Sigmoid colon (tissue), 4 donors: ENCODE measurements around the gene TAT.

Experiments used
- CTCF ChIP-seq, 4 experiments: fragments of 450-650 bp in 3 of 4; fragments of 200-600 bp in 1 of 4; IDR thresholded peaks; one replicate each; pipeline ENCODE4 v1.5.1; 2016 to 2019; ENCODE audit warnings: antibody characterized with exemption in 4 of 4, mild to moderate bottlenecking in 3 of 4, moderate library complexity in 2 of 4
- POLR2A ChIP-seq, 2 donors: fragments of 450-650 bp; IDR thresholded peaks; one replicate each; pipeline ENCODE4 v1.6.1; 2016; ENCODE audit warnings: antibody characterized with exemption in 2 of 2, mild to moderate bottlenecking in 2 of 2, moderate library complexity in 2 of 2
- POLR2AphosphoS5 ChIP-seq, 4 donors: sonication (generic); formaldehyde crosslinking; IDR thresholded peaks; one replicate each; pipeline ENCODE4 v1.6.1; 2017; ENCODE audit warnings: antibody characterized with exemption in 4 of 4

GRCh38 chr16:71626018-71626857, 49.3 kb upstream of the TAT start, which contains the start of gene MARVELD3:
- TF ChIP-seq POLR2A (IDR thresholded peaks at IDR 0.05), result no peak
- no peak for TF ChIP-seq CTCF (IDR thresholded peaks at IDR 0.05)
- TF ChIP-seq POLR2AphosphoS5 (IDR thresholded peaks at IDR 0.05), result no peak
